ENCODE results near the gene VWA8.
"Not testable (repeated sequence)": the region's sequence is repeated elsewhere in the genome, so short reads cannot be mapped to it uniquely, and the experiment has no call there.

Gene VWA8

DNA sequence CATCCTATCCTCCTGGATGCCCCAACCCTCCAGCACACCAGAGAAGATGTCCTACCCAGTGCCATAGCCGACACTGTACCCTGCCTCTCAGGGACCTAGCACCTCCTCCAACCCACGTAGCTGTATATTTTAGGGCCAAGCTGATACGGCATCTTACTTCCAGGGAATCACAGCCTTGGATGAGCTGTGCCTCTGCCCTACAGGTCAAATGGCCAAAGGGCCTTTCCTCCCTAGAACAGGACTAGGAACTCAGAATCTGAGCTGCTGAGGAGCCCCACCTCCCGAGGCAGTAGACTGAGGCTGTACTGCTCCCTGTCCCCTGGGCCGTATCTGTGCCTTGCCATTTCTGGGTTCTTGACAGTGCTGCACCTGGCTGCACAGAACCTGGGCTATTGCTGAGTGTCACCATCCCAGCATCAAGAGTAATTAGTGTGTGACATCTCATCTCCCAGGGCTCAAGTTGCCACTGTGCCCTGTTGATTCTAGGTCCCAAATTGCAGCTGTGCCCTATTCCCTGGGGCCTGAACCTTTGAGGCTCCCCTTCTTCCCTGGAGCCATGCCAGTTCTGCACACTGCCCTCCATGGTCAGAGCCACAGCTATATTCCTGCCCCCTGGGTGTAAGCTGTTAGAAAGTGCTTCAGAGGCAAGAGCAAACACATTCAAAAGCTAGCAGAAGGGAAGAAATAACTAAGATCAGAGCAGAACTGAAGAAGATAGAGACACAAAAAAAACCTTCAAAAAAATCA, 41.0 kb downstream of the VWA8 start:
- no peak for DNase-seq

DNA sequence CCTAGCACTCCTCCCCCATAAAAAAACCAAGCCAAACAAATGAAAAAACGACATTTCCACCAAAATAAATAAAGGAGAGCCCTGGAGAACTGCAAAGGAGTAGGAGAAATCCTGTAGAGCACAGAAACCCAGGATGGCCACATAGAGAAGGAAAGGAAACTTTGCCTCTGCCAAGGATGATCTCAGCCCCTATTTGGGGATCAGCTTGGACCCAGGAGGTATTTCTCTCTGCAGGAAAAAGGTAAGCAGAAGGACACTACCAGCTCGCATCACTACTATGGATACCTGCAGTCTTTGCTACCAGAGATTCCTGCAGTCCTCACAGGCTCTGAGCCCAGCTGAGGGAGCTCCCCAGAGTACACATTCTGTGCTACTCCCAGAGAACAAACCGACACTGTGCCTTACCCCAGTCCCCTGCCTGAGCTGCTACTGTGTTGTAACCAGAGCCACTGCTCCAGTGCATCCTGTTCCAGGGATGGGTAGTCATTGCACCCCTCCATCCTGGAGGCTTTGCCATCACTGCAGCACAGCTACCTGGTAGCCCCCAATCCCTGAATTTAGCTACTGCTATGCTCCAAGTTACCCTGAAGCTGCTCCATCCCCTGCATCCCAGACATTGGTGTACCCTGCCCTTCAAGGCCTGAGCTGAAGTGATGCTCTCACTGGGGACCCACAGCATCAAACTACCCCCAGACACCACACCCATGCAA, 41.7 kb downstream of the VWA8 start:
- DNase-seq: no peak

DNA sequence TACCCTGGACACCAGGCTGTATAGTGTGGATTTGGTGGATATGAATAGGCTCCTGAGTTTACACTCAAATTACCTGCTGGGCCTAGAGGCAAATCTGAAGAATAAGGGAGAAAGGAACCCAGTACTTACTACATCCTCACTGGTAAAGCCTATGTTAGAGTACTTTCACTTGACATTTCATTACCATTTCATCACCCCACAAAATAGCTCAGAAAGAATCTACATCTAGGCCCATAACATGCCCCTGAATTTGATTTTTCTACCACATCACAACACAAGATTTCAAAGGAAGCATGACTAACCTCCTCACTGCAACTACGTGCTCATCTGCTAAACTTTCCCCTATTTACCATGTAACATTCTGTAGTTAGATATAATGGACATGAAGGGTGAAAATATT, 43.3 kb downstream of the VWA8 start:
- DNase-seq: peak; percentile 49

DNA sequence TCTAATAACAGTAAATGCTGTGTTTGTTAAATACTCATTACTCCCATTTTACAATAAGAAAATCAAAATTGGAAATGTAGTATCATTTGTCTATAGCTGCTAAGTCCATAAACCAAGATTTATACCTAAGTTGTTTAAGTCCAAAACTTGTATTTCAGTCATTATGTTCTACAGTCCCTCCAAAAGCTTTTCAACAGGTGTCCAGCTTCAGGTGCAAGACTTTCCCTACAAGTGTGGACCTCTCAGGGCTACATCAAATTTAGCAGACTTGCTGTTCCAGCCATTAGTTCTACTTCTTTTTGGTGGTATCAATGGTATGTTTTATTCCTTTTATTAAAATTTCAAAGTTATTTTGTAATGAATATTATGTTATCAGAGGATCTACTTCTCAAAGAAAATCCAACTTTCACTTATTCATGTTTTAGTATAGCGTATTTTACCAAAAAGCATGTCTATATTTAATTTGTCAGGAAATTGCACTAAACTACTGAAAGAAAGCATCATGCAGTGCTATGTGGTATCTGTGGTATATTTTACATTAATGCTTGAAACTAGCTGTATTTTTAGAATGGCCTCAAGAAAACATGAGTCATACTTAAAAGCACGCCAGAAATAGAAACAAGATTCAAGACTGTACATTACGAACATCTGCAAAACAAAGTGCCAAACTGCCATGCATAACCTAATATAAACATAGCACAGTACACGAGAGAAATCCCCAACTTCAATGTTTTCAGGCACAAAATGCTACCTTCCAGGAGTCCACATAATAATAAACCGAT, 44.5 kb downstream of the VWA8 start:
- peak; percentile 60 for DNase-seq

DNA sequence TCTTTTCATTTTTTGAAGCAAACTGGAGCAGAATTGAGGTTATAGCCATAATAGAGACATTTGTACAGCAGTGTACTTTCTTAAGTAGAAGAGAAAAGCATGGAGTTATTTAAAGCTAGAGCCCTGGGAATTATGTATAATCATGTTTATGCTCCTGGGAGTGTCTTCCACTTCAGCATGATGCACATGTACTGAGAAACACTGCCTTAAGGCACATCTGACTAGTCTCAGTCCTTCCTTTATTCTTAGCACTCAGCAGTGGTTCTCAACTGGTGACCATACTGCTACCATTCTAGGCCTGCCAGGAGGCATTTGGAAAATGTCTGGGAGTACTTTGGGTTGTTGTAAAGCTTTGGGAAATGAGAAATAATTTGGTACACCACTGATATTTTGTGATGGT, 45.8 kb downstream of the VWA8 start:
- no peak for DNase-seq

DNA sequence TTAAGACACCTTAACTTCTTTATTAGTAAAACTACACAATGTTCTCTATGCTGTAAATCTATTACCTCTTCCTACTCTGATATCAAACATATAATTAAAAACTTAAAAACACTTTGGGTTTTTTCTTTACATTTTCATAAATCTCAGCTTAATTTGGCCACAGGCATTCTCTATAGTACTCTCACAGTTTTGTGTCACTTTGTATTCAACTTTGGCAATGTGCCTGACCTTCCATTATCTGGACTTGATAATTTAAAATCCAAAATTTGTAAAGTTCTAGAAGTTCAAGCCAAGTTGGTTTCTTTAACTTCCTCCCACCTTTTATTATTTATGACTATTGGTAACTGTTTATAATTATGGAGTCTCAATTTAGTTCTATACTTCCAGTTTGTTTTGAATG, 46.4 kb downstream of the VWA8 start:
- DNase-seq: no peak

DNA sequence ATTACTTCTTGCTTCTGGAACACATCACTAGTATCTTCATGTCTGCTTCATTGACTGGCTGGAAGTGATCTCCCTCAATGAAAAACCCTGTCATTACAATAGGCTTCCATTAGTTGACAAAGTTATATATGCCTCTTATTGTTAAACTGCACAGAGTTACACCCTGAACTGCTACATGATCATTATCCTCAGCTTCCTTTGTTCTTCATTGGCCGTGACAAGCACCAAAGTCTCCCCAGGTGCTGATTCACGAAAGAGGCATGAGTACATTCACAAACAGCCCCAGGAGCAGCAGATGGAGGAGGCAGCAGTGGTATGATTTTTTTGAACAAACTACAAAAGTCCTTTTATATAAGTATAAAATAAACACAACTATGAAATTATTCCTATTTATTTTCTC, 51.4 kb downstream of the VWA8 start:
- no peak for DNase-seq

DNA sequence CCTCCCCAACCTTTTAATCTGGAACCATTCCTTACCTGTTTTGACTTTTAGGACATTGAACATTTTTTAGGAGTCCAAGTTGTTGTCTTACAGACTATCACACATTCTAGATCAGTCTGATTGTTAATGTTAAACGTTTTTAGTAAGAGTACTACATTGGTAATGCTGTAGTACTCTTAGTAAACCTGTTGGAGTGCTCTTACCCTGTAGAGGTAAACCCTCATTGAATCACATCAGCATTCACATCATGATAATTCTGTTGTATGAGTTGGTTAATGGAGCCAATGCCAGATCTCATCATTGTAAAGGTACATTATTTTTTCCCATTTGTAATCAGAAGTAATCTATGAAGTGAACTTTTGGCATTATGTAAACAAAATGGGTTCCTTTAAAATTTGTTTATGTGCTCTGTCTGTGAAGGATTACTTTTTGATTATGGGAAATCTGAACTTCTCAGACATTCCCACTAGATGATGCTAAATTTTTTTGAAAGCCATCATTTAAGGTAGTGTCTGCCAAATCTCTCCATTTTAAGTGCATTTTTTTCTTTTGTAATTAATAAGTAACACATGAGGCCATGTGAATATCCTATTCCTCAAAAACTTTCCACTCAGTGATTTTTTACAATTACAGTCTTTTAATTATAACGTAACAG, 55.2 kb downstream of the VWA8 start:
- DNase-seq: peak; percentile 46

DNA sequence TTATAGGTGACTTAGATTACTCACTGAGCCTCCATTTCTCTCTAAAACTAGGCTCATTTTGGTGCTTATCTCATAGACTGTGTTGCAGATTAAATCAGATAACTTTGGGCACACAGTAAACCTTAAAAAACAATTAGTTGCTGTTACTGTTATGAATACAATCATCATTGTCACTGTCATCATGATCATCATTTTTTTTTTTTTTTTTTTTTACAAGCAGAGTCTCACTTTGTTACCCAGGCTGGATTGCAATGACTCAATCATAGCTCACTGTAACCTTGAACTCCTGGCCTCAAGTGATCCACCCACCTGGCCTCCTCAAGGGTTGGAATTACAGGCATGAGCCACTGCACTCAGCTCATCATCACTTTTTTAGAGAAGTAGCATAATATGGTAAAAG, 60.0 kb downstream of the VWA8 start:
- no peak for DNase-seq

DNA sequence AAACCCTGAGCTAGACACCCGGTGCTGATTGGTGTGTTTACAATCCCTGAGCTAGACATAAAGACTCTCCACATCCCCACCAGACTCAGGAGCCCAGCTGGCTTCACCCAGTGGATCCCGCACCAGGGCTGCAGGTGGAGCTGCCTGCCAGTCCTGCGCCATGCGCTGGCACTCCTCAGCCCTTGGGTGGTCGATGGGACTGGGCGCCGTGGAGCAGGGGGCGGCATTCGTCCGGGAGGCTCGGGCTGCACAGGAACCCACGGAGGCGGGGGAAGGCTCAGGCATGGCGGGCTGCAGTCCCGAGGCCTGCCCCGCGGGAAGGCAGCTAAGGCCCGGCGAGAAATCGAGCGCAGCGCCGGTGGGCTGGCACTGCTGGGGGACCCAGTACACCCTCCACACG, 62.5 kb downstream of the VWA8 start:
- DNase-seq: not testable (repeated sequence)

DNA sequence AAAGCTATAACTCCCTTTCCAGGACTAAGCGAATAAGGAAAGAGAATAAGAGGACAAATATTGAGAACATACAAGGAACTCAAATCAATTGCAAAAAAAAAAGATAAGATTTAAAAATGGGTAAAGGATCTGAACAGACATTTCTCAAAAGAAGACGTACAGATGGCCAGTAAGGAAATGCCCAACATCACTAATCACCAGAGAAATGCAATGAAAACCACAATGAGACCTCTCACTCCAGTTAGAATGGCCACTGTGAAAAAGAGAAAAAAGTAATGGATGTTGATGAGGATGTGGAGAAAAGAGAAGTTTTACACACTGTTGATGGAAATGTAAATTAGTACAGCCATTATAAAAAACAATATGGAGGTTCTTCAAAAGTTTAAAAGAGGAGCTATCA, 63.8 kb downstream of the VWA8 start:
- DNase-seq: no peak

DNA sequence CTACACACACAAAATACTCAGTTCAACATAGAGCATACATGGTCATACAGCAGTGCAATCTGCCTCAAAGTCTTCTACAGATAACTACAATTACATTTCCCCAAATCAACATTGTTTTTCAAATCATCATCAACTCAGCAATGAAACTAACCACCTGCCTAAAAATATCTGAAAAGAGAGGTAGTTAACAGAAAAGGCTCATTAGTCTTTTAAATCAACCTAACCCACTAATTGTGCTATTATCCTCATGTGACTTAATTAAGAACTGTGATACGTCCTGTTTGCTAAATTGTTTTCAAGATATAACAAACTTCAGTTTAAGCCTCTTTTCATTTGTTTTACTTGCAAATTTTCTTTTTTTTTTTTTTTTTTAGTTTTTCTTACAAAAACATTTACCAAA, 65.4 kb downstream of the VWA8 start:
- DNase-seq: no peak

DNA sequence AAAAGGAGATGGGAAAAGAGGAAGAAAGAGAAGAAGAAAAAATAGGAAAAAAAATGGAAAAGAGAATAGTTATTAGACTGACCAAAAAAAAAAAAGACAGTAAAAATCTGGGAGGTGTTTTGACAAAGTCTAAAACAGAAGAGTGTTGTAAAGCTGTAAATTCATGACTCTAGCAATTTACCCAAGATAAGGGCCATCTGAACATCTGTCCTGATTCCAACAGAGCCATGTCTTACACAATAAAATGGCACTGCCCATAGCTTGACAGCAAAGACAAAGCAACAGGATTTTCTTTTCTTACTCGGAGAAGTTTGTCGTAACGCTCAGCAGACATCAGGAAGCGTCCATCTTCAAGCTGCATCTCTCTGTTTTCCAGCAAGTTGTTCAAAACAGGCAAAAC, 69.8 kb downstream of the VWA8 start:
- DNase-seq: no peak

DNA sequence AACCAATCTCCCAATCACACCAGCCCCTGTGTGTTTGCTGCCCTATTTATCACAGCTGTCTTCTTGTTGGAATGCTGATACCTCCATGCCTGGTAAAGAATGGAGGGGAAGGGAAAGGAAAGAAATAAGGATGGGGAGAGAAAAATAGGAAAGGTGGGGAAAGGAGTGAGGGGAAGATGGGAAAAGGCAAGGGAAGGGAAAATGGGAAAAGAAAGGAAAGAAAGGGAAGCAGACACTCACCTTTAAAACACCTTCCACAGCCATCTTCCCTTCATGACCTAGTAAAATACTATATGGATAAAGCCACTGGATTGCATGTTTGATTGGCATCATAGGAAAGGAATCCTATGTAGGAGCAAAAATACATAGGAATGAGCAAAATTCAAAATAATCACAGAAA, 77.8 kb downstream of the VWA8 start:
- no peak for DNase-seq

DNA sequence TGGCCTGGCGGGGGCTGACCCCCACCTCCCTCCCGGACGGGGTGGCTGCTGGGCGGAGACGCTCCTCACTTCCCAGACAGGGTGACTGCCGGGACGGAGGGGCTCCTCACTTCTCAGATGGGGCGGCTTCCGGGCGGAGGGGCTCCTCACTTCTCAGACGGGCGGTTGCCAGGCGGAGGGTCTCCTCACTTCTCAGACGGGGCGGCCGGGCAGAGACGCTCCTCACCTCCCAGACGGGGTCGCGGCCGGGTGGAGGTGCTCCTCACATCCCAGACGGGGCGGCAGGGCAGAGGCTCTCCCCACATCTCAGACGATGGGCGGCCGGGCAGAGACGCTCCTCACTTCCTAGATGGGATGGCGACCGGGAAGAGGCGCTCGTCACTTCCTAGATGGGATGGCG, 79.0 kb downstream of the VWA8 start:
- not testable (repeated sequence) for DNase-seq

DNA sequence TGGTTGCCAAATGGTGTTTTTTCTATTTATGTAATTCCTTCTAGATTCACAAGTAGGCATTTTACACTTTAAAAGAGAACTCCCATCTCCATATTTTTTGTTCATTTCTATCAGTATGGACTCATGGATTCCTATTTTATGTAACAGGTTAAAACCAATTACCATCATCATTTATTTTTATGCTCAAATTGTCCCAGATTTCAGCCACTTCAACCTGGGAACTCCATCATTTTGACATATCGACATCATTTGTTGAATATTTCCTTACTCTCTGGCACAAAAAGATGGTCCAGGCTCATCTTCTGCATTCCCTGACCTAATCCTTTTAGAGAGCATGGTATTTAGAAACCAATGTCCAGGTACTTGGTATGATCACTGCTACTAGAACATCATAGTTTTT, 79.9 kb downstream of the VWA8 start:
- no peak for DNase-seq

DNA sequence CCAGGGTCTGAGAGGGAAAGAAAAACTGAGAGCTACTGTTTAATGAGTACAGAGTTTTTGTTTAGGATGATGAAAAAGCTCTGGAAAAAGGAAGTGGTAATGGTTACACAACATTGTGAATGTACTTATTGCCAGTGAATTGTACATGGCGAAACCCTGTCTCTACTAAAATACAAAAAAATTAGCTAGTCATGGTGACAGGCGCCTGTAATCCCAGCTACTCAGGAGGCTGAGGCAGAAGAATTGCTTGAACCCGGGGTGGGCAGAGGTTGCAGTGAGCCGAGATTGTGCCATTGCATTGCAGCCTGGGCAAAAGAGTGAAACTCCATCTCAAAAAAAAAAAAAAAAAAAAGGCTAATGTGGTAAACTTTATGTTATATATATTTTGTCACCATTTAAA, 96.3 kb downstream of the VWA8 start:
- no peak for DNase-seq

DNA sequence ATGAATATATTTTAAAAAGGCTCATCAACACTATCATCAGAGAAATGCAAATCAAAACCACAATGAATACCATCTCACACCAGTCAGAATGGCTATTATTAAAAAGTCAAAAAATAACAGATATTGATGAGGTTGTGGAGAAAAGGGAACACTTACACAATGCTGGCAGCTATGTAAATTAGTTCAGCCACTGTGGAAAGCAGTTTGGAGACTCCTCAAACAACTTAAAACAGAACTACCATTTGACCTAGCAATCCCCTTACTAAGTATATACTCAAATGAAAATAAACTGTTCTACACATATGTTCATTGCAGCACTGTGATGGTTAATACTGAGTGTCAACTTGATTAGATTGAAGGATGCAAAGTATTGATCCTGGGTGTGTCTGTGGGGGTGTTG, 98.2 kb downstream of the VWA8 start:
- DNase-seq: not testable (repeated sequence)

DNA sequence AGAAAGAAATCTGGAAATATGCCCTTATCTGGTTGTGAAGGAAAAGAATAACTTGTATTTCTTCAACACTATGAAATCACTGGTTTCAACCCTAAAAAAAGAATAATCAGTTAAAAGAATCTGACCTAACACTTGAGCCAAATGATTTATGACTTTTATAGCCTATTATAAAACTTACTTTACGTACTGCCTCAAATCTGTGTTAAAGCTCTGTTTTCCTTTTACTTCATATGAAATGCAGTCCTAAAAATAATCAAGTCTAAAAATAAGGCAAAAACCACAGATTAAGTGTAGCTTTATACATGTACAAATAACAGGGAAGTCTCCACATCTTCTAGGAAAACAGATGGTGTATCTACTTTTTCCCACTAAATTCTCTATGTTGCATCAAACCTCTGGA, 101.3 kb downstream of the VWA8 start:
- no peak for DNase-seq

DNA sequence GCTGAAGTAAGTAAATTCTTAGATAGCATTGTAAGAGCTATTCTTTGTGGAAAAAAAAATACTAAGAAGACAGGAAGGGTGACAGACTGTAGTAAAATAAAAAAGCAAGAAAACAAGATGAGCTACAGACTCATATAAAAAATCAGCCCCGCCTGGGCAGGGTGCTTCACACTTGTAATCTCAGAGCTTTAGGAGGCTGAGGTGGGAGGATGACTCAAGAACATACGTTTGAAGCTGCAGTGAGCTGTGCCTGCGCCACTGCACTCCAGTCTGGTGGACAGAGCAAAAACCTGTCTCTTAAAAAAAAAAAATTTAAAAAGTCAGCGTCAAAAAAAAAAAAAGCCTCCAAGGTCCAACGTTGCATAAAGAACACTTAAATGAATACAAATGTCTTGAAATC, 102.1 kb downstream of the VWA8 start:
- DNase-seq: no peak

DNA sequence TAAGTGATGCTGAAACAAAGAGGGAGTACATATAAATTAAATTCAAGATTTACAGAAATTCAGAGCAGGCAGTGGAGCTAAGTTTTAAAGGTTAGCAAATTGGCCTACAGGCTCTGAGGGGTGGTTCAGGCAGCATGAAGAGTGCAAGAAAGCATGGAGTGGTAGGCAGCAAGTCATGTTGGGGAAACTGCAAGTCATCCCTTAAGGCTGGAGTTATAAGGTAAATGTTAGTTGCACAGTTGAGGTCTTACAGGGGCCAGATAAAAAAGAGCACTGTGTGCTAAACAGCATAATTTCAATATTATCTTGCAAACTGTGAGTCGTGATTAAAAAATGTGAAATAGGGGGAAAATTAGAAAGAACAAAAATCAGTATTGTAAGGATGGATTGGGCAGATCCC, 106.2 kb downstream of the VWA8 start:
- no peak for DNase-seq

DNA sequence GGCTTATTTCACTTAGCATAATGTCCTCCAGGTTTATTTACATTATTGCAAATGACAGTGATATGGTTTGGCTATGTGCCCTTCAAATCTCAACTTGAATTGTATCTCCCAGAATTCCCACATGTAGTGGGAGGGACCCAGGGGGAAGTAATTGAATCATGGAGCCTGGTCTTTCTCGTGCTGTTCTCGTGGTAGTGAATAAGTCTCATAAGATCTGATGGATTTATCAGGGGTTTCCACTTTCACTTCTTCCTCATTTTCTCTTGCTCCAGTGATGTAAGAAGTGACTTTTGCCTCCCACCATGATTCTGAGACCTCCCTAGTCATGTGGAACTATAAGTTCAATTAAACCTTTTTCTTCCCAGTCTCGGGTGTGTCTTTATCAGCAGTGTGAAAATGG, 109.6 kb downstream of the VWA8 start:
- DNase-seq: no peak

DNA sequence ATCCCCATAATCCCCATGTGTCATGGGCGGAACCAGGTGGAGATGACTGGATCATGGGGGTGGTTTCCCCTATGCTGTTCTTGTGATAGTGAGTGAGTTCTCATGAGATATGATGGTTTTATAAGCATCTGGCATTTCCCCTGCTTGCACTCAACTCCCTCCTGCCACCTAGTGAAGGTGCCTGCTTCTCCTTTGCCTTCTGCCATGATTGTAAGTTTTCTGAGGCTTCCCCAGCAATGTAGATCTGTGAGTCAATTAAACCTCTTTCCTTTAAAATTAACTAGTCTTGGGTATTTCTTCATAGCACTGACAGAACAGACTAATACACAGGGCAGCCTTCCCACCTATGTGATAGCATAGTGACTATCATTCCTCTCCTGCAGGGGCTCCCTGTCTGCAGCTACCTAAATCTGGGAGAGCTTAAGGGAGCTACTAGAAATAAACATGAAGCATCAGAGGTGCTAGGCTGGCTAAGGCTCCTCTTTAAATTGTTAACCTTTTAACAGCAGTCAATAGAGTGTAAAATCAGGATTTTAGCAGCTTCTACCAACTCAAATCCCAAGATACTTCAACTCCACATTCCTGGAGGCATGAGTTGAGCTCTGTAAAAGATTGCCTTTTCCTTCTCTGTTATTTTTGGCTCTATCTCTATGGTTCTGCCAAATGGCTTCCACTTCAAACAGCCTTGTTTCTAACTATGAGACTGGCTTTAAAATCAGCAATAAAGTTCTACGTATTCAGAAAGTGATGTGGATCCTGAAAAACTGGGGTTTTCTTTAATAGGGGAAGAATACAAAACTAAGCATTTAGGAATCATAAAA, 112.3 kb downstream of the VWA8 start:
- DNase-seq: no peak

Data from CD4-positive, alpha-beta T cell treated with Interleukin-4 for 4 hours (primary cell).